Fibroblast of peridontal ligament (primary cell): ENCODE results near the gene LGALS14.
"Not testable (repeated sequence)": the region's sequence is repeated elsewhere in the genome, so short reads cannot be mapped to it uniquely, and the experiment has no call there.

Experiments used
- DNase-seq: peaks from one replicate; pipeline ENCODE4 v3.0.0-alpha.2; 2010; ENCODE audit errors: extremely low read depth

LGALS14 gene

GRCh38 chr19:39704181-39705044 is at the start of gene LGALS14:
TSS of gene LGALS14 (plus strand) at chr19:39704481. CDS start at chr19:39704529, 48 bp downstream.
- no peak for DNase-seq

DNA sequence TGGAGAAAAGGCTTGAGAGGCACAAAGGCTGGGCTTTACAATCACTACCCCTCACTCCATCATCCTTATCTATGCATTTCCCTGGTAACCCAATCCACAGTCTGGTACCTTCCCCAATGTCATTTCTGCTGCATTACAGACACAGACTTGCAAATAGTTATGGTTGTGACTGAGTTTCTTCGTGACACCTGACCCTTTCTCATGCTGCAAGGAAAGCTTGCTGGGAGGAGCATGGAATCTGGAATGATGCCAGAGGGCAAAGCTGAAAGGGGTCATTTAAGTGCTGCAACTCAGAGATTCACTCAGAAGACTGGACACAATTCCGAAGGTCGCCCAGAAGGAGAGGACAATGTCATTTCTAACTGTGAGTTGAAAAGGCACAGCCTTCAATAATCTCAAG is 48.7 kb upstream of the LGALS14 start, which contains the start of gene LGALS16:
TSS of gene LGALS16 (plus strand) at position 301 of the 400 bp plus-strand sequence. CDS start at position 350, 49 bp downstream.
- DNase-seq: no peak

DNA sequence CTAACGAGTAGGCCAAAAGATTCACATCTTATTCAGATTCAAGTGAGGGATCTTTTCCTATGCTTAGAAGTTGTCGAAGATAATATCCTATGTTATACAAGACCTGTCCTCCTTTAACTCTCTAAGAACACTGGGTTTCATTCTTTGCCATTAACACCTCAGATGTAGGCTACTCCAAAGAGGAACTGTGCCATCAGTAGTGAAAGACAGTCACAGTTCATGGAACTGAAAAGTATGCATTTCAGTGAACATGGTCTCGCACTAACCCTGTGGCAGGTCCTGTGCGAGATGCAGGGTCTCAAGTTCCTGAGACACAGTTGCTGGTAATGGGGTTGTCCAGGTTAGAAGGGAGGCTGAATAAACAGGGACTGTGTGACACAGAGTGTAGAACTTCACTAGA is 44.5 kb upstream of the LGALS14 start:
- no peak for DNase-seq

- no peak for DNase-seq
These were observed 43.6 kb upstream of the LGALS14 start for GRCh38 chr19:39660661-39661060.

DNA sequence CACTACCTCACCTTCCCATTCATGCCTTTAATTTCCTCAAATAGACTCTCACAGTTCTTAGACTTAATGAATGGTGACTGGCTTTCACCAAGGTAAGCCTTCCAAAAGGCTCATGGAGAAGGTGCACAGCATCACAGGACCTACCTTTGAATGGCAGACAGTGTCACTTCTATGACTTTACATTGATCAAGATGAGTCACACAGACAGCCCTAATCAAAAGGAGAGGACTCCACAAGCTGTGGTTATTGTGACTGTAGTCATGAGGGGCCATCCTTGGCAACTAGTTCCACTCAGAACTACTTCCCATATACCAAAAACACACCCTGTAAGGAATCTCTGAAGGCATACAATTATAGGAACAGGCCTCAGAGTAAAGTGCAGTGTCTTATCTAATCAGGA is 42.7 kb upstream of the LGALS14 start:
- no peak for DNase-seq

DNA sequence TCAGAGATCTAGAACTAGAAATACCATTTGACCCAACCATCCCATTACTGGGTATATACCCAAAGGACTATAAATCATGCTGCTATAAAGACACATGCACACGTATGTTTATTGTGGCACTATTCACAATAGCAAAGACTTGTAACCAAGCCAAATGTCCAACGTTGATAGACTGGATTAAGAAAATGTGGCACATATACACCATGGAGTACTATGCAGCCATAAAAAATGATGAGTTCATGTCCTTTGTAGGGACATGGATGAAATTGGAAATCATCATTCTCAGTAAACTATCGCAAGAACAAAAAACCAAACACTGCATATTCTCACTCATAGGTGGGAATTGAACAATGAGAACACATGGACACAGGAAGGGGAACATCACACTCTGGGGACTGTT is 34.4 kb upstream of the LGALS14 start:
- DNase-seq: not testable (repeated sequence)

DNA sequence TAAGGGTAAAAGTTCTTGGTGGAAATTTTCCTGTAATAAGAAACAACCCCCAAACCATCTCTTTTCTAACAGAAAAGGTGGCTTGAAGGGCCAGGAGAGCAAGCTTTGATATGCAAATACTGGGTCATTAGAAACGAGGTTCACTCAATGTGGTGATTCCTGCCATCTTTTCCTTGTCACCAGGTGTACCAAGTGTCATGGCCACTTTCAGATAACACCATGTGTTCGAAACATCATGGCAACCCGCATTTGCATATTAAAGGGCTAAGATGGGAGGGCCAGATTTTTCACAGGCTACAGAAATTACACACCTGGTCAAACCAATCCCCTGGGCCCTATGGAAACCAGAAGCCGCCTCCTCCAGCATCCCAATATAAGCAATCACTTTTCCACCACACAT is 33.3 kb upstream of the LGALS14 start:
- DNase-seq: no peak

GRCh38 chr19:39671739-39672363 is 32.4 kb upstream of the LGALS14 start:
- DNase-seq: peak; percentile 61

DNA sequence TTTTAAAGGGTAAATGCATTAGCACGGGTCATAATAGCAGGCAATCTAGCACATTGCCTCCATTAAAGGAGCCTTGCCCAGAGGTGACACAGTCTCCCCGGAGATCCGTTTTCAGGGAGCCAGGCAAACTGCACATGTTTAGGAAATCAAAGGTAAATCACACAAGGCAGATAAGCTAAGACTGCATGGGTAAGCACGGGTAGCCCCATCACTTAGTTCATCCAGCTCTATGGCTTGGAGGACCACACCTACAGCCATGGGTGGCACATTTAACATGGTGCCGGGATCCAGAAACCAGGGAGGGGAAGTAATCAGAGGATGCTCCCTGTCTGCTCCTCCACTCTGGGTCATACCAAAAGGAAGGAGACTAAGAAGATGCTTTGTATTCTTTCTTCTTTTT is 31.8 kb upstream of the LGALS14 start:
- no peak for DNase-seq

DNA sequence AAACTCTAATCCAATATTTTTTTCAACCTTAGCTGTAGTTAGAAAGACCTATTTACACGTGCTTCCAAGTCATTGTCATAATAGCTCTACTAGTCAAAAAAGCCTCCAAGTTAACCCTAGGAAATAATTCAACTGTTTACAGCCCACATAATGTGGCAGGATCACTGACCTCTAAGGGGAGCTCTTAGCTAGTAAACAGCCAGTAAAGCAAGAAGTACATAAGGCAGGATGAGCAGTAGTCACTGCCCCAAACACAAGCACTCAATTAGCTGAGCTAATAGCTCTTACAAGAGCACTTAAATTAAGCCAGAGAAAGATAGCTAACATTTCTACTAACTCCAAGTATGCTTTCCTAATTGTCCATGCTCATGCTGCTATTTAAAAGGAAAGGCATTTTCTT is 30.4 kb upstream of the LGALS14 start:
- DNase-seq: not testable (repeated sequence)

- DNase-seq: no peak
These were observed 28.3 kb upstream of the LGALS14 start for GRCh38 chr19:39676004-39676403.

DNA sequence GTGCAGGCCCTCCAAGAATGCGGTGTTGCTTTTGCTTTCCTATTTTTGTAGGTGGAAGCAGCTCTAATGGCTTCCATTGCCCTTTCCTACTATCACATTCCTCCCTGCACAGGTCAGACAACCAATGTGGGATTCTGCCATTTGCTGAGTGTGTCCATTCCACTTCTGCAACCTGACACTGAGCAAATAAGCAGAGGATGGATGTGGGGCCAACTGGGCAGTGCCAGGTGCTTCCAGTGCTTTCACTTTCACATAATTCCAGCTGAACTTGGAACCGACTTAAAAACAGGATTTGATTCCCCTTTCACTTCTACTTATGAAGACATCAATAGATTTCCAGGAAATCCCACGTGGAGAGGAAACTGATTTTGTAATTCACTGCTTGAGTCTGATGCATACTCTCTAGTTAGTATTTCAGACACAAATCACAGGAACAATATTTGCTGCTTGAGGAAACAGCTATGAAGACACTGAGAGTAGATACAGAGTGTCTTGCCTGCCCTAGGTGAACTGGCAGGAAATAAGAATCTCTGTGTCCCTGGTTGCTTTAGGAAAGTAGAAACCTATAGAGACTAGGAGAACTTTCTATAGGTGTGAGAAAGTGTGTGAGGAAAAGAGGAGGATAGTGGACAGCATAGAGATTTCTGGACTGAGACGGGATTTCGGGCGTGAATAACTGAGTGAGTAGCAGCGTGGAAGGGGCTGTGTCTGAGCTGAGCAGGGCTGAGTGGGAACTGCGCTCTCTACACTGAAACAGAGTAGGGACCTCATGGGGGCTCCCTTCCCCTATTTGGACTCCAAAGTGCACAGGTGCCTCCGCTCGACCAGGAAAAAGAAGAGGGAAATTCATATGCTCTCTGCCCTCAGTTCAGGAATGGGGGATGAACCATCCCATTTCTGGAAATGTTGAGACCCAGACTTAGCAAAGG is 26.1 kb upstream of the LGALS14 start:
- DNase-seq: peak; percentile 14

DNA sequence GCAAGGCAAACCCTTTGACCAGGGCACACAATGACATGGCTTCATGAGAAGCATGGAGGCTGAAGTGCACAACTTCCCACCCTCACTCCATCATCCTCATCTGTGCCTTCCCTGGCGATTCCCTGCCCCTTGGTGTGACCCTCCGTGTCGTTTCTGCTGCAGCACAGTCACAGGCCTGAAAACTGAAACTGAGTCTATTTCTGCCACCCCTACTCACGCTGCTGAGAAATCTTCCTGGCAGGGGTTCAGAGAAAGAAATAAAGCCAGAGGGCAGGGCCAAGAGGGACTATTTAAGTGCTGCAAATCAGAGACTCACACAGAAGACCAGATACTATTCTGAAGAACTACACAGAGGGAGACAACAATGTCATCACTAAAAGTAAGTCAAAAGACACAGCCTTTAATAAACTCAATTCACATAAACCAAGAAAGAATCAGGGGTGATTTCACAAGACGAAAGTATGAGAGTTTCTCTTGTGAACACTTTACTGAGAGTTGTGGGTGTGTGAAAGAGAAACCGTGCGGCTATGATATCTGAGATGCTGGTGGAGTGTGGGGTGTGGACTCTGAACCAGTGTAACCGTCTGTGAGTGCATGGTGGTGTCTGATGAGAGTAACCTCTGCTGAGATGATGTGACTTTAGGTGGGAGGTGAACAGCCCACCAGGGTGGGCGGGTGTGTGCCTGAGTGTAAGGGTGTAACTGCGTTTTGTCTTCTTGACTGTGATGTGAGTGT is 25.1 kb upstream of the LGALS14 start:
- peak; percentile 3 for DNase-seq

- DNase-seq: no peak
These were observed 24.5 kb upstream of the LGALS14 start for GRCh38 chr19:39679791-39680168.

- no peak for DNase-seq
These were observed 23.7 kb upstream of the LGALS14 start for GRCh38 chr19:39680593-39680992.

GRCh38 chr19:39681416-39681815 is 22.9 kb upstream of the LGALS14 start:
- no peak for DNase-seq

GRCh38 chr19:39684267-39684666 is 20.0 kb upstream of the LGALS14 start:
- DNase-seq: no peak

DNA sequence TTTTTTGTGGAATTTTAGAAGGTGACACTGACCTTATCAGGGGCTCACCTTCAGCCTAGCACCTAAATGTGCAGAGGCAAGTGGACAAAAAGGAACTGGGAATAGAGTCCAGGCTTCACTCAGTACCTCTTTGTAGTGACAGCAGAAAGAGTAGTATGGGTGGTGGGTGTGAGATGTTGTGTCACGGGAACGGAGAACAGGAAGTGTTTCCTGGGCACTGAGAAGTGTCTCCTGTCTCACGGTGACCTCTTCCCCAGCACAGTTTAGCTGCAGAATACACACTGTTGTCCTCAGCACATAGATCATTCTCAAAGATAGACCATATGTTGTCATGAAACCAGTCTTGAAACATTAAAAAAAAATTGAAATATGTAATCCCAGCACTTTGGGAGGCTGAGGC is 17.5 kb upstream of the LGALS14 start:
- no peak for DNase-seq

GRCh38 chr19:39688637-39689036 is 15.6 kb upstream of the LGALS14 start:
- not testable (repeated sequence) for DNase-seq

GRCh38 chr19:39692166-39692565 is 12.1 kb upstream of the LGALS14 start:
- no peak for DNase-seq

DNA sequence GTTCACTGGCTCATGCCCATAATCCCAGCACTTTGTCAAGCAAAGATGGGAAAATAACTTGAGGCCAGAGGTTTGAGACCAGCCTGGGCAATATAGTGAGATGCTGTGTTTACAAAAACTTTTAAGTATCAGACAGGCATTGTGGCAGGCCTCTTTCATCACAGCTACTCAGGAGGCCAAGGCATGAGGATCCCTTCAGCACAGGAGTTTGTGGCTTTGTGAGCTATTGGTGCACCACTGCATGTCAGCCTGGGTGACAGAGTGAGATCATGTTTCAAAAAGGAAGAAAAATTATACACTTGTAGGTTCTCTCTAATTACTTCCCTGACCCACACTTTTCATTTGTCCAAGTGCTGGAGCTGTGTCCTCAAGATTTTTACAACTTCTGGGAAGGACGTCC is 11.5 kb upstream of the LGALS14 start:
- DNase-seq: no peak
